HCT116 (cell line): ENCODE results near the gene ABCC1. TPM values are rescaled to one million over a fixed set of nuclear protein-coding genes. Genes with fewer than 3 reads are reported as not detected.
"Not testable (repeated sequence)": the region's sequence is repeated elsewhere in the genome, so short reads cannot be mapped to it uniquely, and the experiment has no call there.

Experiments used
- ATAC-seq: fragments of 200-7000 bp; cut with Tn5 transposase; 2 replicates; pipeline ENCODE4 v1.9.1; 2020; ENCODE audit warnings: mild to moderate bottlenecking, moderate library complexity
- BruUV-seq: library from RNA; stranded (reverse); fragments of 400-500 nt; replicated peaks from 2 replicates; lab custom pipeline; 2021; lab: Mats Ljungman, UMichigan
- CTCF ChIA-PET: fragments of 300-600 bp; sonication (Branson Sonifier 250); formaldehyde crosslinking; loops from one replicate; lab custom pipeline; 2021; ENCODE audit warnings: antibody characterized with exemption; lab: Charles Lee
- POLR2A ChIA-PET: fragments of 300-600, 350-600 bp; sonication (Branson Sonifier 250); formaldehyde crosslinking; loops from one replicate; lab custom pipeline; 2021; ENCODE audit warnings: antibody characterized with exemption; lab: Charles Lee
- RAD21 ChIA-PET, 2 experiments: fragments of 300-600 bp; sonication (Branson Sonifier 250); formaldehyde crosslinking; loops; one replicate each; lab custom pipeline; 2023; ENCODE audit warnings: low total read pairs in 2 of 2; ENCODE audit not compliant: uncharacterized antibody in 2 of 2, unreplicated experiment in 2 of 2, low non-redundant PET in 1 of 2; lab: Charles Lee
- DNase-seq: peaks from one replicate; pipeline ENCODE4 v3.0.0-alpha.2; 2010; ENCODE audit warnings: low read depth, low spot score
- H2AFZ ChIP-seq: fragments of 200-600 bp; shearing (Covaris generic), sonication (generic); 2 replicates; pipeline ENCODE4 v1.6.1; 2017; ENCODE audit warnings: low read depth, mixed run types, mixed read lengths, antibody characterized with exemption, low read length; ENCODE audit not compliant: poor library complexity, severe bottlenecking
- H3K27ac ChIP-seq: 2 replicates; pipeline ENCODE4 v1.5.1; 2012; ENCODE audit warnings: low read depth, low read length
- H3K27me3 ChIP-seq: fragments of 200-600 bp; sonication (generic); 2 replicates; pipeline ENCODE4 v1.6.1; 2016; ENCODE audit warnings: mixed run types, low read length, mixed read lengths; ENCODE audit not compliant: insufficient read depth
- H3K36me3 ChIP-seq, 2 experiments: fragments of 200-500 bp in 1 of 2; fragments of 200-600 bp in 1 of 2; sonication (Bioruptor generic) in 1 of 2; sonication (generic) in 1 of 2; 2 replicates each; pipeline versions ENCODE4 v1.5.1 to v1.6.1; 2014 to 2016; ENCODE audit warnings: low read length in 2 of 2, inconsistent platforms in 1 of 2, mixed read lengths in 1 of 2, mixed run types in 1 of 2; ENCODE audit not compliant: insufficient read depth in 2 of 2, control insufficient read depth in 1 of 2
- H3K4me1 ChIP-seq, 2 experiments: fragments of 200-600 bp in 1 of 2; sonication (generic) in 1 of 2; 2 replicates each; pipeline versions ENCODE4 v1.5.1 to v1.6.1; 2012 to 2017; ENCODE audit warnings: low read length in 2 of 2, inconsistent platforms in 1 of 2, mild to moderate bottlenecking in 1 of 2, mixed read lengths in 1 of 2, mixed run types in 1 of 2, moderate library complexity in 1 of 2; ENCODE audit not compliant: insufficient read depth in 2 of 2, control insufficient read depth in 1 of 2
- H3K4me2 ChIP-seq: fragments of 200-600 bp; sonication (generic); 2 replicates; pipeline ENCODE4 v1.6.1; 2017; ENCODE audit warnings: mixed run types, low read length, mixed read lengths
- H3K4me3 ChIP-seq, 2 experiments: fragments of 200-600 bp in 1 of 2; sonication (generic) in 1 of 2; replicated peaks in 1 of 2; 2 replicates each; pipeline ENCODE4 v1.5.1; 2011 to 2016; ENCODE audit warnings: low read length in 2 of 2, control low read depth in 1 of 2, low read depth in 1 of 2, mild to moderate bottlenecking in 1 of 2, mixed read lengths in 1 of 2, mixed run types in 1 of 2
- H3K79me2 ChIP-seq: fragments of 200-600 bp; sonication (generic); 2 replicates; pipeline ENCODE4 v1.6.1; 2017; ENCODE audit warnings: mild to moderate bottlenecking, mixed run types, low read length, moderate library complexity, mixed read lengths; ENCODE audit not compliant: insufficient read depth
- H3K9ac ChIP-seq: fragments of 200-600 bp; sonication (generic); 2 replicates; pipeline ENCODE4 v1.6.1; 2016; ENCODE audit warnings: low read length, mixed read lengths
- H3K9me2 ChIP-seq: fragments of 200-600 bp; sonication (generic), shearing (Covaris generic); 2 replicates; pipeline ENCODE4 v1.6.1; 2017; ENCODE audit warnings: mixed run types, mild to moderate bottlenecking, moderate library complexity; ENCODE audit not compliant: insufficient read depth
- H3K9me3 ChIP-seq, 2 experiments: fragments of 200-500 bp in 1 of 2; fragments of 200-600 bp in 1 of 2; sonication (Bioruptor generic) in 1 of 2; sonication (generic) in 1 of 2; 2 replicates each; pipeline ENCODE4 v1.6.1; 2014 to 2017; ENCODE audit warnings: low read length in 2 of 2, mixed read lengths in 2 of 2, inconsistent platforms in 1 of 2, low read depth in 1 of 2, mild to moderate bottlenecking in 1 of 2, mixed run types in 1 of 2, moderate library complexity in 1 of 2; ENCODE audit not compliant: control insufficient read depth in 1 of 2, insufficient read depth in 1 of 2
- H4K20me1 ChIP-seq: fragments of 200-600 bp; sonication (generic), shearing (Covaris generic); 2 replicates; pipeline ENCODE4 v1.6.1; 2017; ENCODE audit warnings: mixed run types, mild to moderate bottlenecking, moderate library complexity; ENCODE audit not compliant: insufficient read depth
- CBX3 ChIP-seq: IDR thresholded peaks from 2 replicates; pipeline ENCODE4 v1.6.1; 2012; ENCODE audit warnings: low read depth
- ELF1 ChIP-seq: IDR thresholded peaks from 2 replicates; pipeline ENCODE4 v1.6.1; 2012; ENCODE audit warnings: low read depth, borderline replicate concordance
- EZH2 ChIP-seq: fragments of 200-600 bp; sonication (generic); IDR thresholded peaks from 2 replicates; pipeline ENCODE4 v1.6.1; 2017; ENCODE audit warnings: antibody characterized with exemption, mixed run types
- POLR2A ChIP-seq: IDR thresholded peaks from 2 replicates; pipeline ENCODE4 v1.7.0; 2011; ENCODE audit warnings: borderline replicate concordance; ENCODE audit not compliant: insufficient read depth, insufficient read length; ENCODE audit errors: extremely low read depth
- RAD21 ChIP-seq: IDR thresholded peaks from 2 replicates; pipeline ENCODE4 v1.6.1; 2012; ENCODE audit warnings: low read depth, mild to moderate bottlenecking
- intact Hi-C: fragments of 100-400 bp; cut with micrococcal nuclease; formaldehyde crosslinking; loops from 2 replicates; pipeline ENCODE4 v1.10.0; 2022
- total RNA-seq: library from RNA; stranded (reverse); gene quantifications from one replicate; pipeline ENCODE4 v1.2.1, GENCODE V29; 2021; ENCODE audit not compliant: unreplicated experiment
- TF ChIP-seq, protein P1 (sequence below): IDR thresholded peaks from 2 replicates; pipeline ENCODE4 v1.6.1; 2011; ENCODE audit warnings: mild to moderate bottlenecking, low read length, moderate library complexity; ENCODE audit not compliant: insufficient replicate concordance; ENCODE audit errors: extremely low read depth
- TF ChIP-seq, protein P2 (sequence below): IDR thresholded peaks from 2 replicates; pipeline ENCODE4 v1.6.1; 2012

ABCC1 gene
- total RNA-seq, 1 experiment from 2014 or later = 61.9 TPM

DNA sequence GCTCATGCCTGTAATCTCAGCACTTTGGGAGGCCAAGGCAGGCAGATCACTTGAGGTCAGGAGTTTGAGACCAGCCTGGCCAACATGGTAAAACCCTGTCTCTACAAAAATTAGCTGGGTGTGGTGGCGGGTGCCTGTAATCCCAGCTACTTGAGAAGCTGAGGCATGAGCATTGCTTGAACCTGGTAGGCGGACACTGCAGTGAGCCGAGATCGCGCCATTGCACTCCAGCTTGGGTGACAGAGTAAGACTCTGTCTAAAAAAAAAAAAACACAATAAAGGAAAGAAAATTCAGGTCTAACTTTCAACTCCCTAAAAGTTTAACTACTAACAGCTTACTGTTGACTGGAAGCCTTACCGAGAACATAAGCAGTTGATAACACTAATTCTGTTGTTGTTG lies 6.7 kb downstream of the ABCC1 start:
- H3K4me3 ChIP-seq, H4K20me1 ChIP-seq, H3K27ac ChIP-seq, H2AFZ ChIP-seq, H3K27me3 ChIP-seq, DNase-seq, POLR2A ChIA-PET, H3K9me3 ChIP-seq, BruUV-seq, H3K4me2 ChIP-seq, RAD21 ChIA-PET, ATAC-seq, H3K9me2 ChIP-seq, intact Hi-C loops, H3K36me3 ChIP-seq, CTCF ChIA-PET, H3K9ac ChIP-seq: not testable (repeated sequence)
- Histone ChIP-seq H3K79me2 (peaks cover 100% of the 10 kb centered on the region), H3K4me1 (peaks cover 17 to 38% of the 10 kb centered on the region in 2 experiments)

DNA sequence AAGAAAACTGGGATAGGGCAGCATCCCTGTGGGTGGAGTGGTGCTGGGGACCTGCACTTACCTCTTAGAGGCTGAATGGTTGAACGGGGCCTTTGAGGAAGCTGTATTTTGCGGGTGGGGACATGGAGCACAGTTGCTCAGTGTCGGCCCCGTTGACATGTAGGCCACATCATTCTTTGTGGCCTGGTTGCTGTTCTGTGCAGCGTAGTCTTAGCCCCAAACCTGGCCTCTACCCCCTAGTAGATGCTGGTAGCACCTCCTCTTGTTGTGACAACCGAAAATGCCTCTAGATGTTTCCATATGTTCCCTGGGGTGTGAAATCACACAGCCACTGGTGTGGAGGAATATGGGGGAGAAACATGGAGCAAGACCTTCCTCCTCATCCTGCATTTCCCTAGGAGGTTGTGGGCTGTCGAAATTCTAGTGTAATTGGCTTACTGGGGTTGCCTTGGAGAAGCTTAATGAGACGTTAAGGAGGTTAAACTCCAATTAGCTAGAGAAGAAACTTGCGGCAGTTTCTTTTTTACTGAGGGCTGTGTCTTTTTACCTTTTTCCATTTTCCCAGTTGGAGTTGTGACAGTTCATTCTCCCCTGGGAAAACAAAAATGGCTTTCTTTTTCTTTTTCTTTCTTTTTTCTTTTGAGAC lies 9.4 kb downstream of the ABCC1 start:
- Histone ChIP-seq H3K9me3 (no peaks in the 10 kb centered on the region), H4K20me1 (no peaks in the 10 kb centered on the region; the same call in 1 of the 2 replicates), H3K4me3 (no peak overlapping the region), H3K9me2 (no peaks in the 10 kb centered on the region), H3K4me1 (peaks cover 17 to 49% of the 10 kb centered on the region in 2 experiments), H3K9ac (no peak overlapping the region), H3K36me3 (peaks cover 0 to 14% of the 10 kb centered on the region in 2 experiments; a peak in 2 of 4 replicates), H2AFZ (no peak overlapping the region), H3K79me2 (peaks cover 100% of the 10 kb centered on the region), H3K27me3 (no peaks in the 10 kb centered on the region), H3K4me2 (no peak overlapping the region), H3K27ac (no peak overlapping the region)
- ChIA-PET POLR2A (interaction anchor here (0.8 kb wide), 1 partner anchor 59 kb away, joined by 3 read pairs; no protein-coding TSS in a partner anchor), CTCF (interaction anchor here (0.6 to 2.3 kb wide), 2 partner anchors 84 to 92 kb away, joined by 3 to 7 read pairs; no protein-coding TSS in a partner anchor), RAD21 (no interaction called here)
- ATAC-seq (no peak), DNase-seq (no peak)
- TF ChIP-seq, protein P1, sequence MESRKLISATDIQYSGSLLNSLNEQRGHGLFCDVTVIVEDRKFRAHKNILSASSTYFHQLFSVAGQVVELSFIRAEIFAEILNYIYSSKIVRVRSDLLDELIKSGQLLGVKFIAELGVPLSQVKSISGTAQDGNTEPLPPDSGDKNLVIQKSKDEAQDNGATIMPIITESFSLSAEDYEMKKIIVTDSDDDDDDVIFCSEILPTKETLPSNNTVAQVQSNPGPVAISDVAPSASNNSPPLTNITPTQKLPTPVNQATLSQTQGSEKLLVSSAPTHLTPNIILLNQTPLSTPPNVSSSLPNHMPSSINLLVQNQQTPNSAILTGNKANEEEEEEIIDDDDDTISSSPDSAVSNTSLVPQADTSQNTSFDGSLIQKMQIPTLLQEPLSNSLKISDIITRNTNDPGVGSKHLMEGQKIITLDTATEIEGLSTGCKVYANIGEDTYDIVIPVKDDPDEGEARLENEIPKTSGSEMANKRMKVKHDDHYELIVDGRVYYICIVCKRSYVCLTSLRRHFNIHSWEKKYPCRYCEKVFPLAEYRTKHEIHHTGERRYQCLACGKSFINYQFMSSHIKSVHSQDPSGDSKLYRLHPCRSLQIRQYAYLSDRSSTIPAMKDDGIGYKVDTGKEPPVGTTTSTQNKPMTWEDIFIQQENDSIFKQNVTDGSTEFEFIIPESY = no peak
- TF ChIP-seq EZH2 (no peak), POLR2A (no peak), RAD21 (no peak), CBX3 (no peak), ELF1 (no peak)
- TF ChIP-seq, protein P2, sequence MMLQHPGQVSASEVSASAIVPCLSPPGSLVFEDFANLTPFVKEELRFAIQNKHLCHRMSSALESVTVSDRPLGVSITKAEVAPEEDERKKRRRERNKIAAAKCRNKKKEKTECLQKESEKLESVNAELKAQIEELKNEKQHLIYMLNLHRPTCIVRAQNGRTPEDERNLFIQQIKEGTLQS = no peak
- BruUV-seq = no TSS peak
- intact Hi-C loops = no loop called here
